MM.1S (cell line): Measurements from ENCODE around the gene SH3PXD2A.

ENCODE experiments used
- DNase-seq: peaks from one replicate; pipeline ENCODE4 v3.0.0-alpha.2; 2015
- H2AFZ ChIP-seq: fragments of 300-600 bp; sonication (generic); 2 replicates; pipeline ENCODE4 v1.6.0; 2016; ENCODE audit warnings: antibody characterized with exemption, low read length
- H3F3A ChIP-seq: fragments of 300-600 bp; sonication (generic); 2 replicates; pipeline ENCODE4 v1.6.1; 2016; ENCODE audit warnings: mild to moderate bottlenecking, antibody characterized with exemption, low read length, moderate library complexity, mixed read lengths; ENCODE audit not compliant: insufficient read depth
- H3K27ac ChIP-seq: fragments of 300-600 bp; sonication (generic); 2 replicates; pipeline ENCODE4 v1.5.1; 2016; ENCODE audit warnings: mild to moderate bottlenecking, low read length
- H3K27me3 ChIP-seq: fragments of 300-600 bp; sonication (generic); replicated peaks from 2 replicates; pipeline ENCODE4 v1.6.0; 2016; ENCODE audit warnings: low read length; ENCODE audit not compliant: insufficient read depth
- H3K36me3 ChIP-seq: fragments of 300-600 bp; sonication (generic); replicated peaks from 2 replicates; pipeline ENCODE4 v1.6.1; 2016; ENCODE audit warnings: mild to moderate bottlenecking, low read length, mixed read lengths; ENCODE audit not compliant: insufficient read depth
- H3K4me1 ChIP-seq: fragments of 300-600 bp; sonication (generic); 2 replicates; pipeline ENCODE4 v1.6.1; 2016; ENCODE audit warnings: low read length, mixed read lengths
- H3K4me2 ChIP-seq: fragments of 300-600 bp; sonication (generic); 2 replicates; pipeline ENCODE4 v1.6.0; 2016; ENCODE audit warnings: low read depth, low read length
- H3K4me3 ChIP-seq: fragments of 300-600 bp; sonication (generic); 2 replicates; pipeline ENCODE4 v1.5.1; 2016; ENCODE audit warnings: low read length, mixed read lengths
- H3K79me2 ChIP-seq: fragments of 300-600 bp; sonication (generic); 2 replicates; pipeline ENCODE4 v1.6.1; 2016; ENCODE audit warnings: mixed run types, low read length, mixed read lengths
- H3K9ac ChIP-seq: fragments of 300-600 bp; sonication (generic); 2 replicates; pipeline ENCODE4 v1.6.1; 2016; ENCODE audit warnings: low read length, mixed read lengths
- H3K9me2 ChIP-seq: fragments of 300-600 bp; sonication (generic); replicated peaks from 2 replicates; pipeline ENCODE4 v1.6.1; 2016; ENCODE audit warnings: mild to moderate bottlenecking, low read length, mixed read lengths; ENCODE audit not compliant: insufficient read depth
- H3K9me3 ChIP-seq: fragments of 300-600 bp; sonication (generic); replicated peaks from 2 replicates; pipeline ENCODE4 v1.6.1; 2016; ENCODE audit warnings: mild to moderate bottlenecking, low read length, mixed read lengths; ENCODE audit not compliant: insufficient read depth
- H4K20me1 ChIP-seq: fragments of 300-600 bp; sonication (generic); 2 replicates; pipeline ENCODE4 v1.6.1; 2016; ENCODE audit warnings: mild to moderate bottlenecking, low read length, moderate library complexity, mixed read lengths; ENCODE audit not compliant: insufficient read depth
- CTCF ChIP-seq: fragments of 300-600 bp; sonication (generic); IDR thresholded peaks from 2 replicates; pipeline ENCODE4 v1.5.1; 2016; ENCODE audit warnings: antibody characterized with exemption, low read length, mixed read lengths
- EZH2 ChIP-seq: fragments of 300-600 bp; sonication (generic); optimal IDR thresholded peaks from 2 replicates; pipeline ENCODE3; 2017; ENCODE audit warnings: low read depth, mild to moderate bottlenecking, antibody characterized with exemption, low read length, mixed read lengths
- EZH2phosphoT487 ChIP-seq: fragments of 300-600 bp; sonication (generic); IDR thresholded peaks from 2 replicates; pipeline ENCODE4 v1.6.1; 2018; ENCODE audit warnings: antibody characterized with exemption, low read length

The SH3PXD2A gene

GRCh38 chr10:103578782-103579382, 276.5 kb downstream of the SH3PXD2A start:
- Histone ChIP-seq H3K79me2 (no peaks in the 10 kb centered on the region), H3K9me2 (no peaks in the 10 kb centered on the region), H3K27ac (peak overlapping the region; percentile 62; the same call in 1 of the 2 replicates), H4K20me1 (no peaks in the 10 kb centered on the region), H3K9ac (peak overlapping the region; percentile 48; the same call in 1 of the 2 replicates), H3K36me3 (no peaks in the 10 kb centered on the region; the same call in 1 of the 2 replicates), H3K4me2 (peak overlapping the region; percentile 64), H3K4me1 (peaks cover 15% of the 10 kb centered on the region), H3K9me3 (no peaks in the 10 kb centered on the region), H3F3A (peaks cover 4% of the 10 kb centered on the region; the same call in 1 of the 2 replicates), H2AFZ (peak overlapping the region; percentile 65), H3K4me3 (no peak overlapping the region), H3K27me3 (no peaks in the 10 kb centered on the region)
- peak; percentile 86 for DNase-seq
- TF ChIP-seq CTCF: no peak
- TF ChIP-seq EZH2: no peak
- no peak for TF ChIP-seq EZH2phosphoT487

GRCh38 chr10:103576862-103577261, 278.5 kb downstream of the SH3PXD2A start:
- H3F3A ChIP-seq: peaks cover 4% of the 10 kb centered on the region; the same call in 1 of the 2 replicates
- DNase-seq: no peak

GRCh38 chr10:103576076-103576471, 279.3 kb downstream of the SH3PXD2A start:
- no peak for DNase-seq
- Histone ChIP-seq H3K4me1 (peaks cover 15% of the 10 kb centered on the region), H4K20me1 (no peaks in the 10 kb centered on the region), H3K36me3 (no peaks in the 10 kb centered on the region), H3K9me3 (no peaks in the 10 kb centered on the region), H3K4me3 (no peak overlapping the region), H3K4me2 (no peak overlapping the region), H3K79me2 (no peaks in the 10 kb centered on the region), H3K9ac (no peak overlapping the region), H3F3A (peaks cover 4% of the 10 kb centered on the region; the same call in 1 of the 2 replicates), H3K9me2 (no peaks in the 10 kb centered on the region), H3K27ac (no peak overlapping the region), H2AFZ (no peak overlapping the region), H3K27me3 (no peaks in the 10 kb centered on the region)
- TF ChIP-seq CTCF (no peak), EZH2phosphoT487 (no peak)

More at GRCh38 chr10:103576862-103577261, 278.5 kb downstream of the SH3PXD2A start:
- Histone ChIP-seq H3K4me3 (no peak overlapping the region), H3K4me2 (no peak overlapping the region), H2AFZ (no peak overlapping the region), H3K4me1 (peaks cover 15% of the 10 kb centered on the region), H3K36me3 (no peaks in the 10 kb centered on the region), H3K79me2 (no peaks in the 10 kb centered on the region), H3K9me3 (no peaks in the 10 kb centered on the region), H4K20me1 (no peaks in the 10 kb centered on the region), H3K9ac (no peak overlapping the region), H3K27ac (no peak overlapping the region), H3K9me2 (no peaks in the 10 kb centered on the region), H3K27me3 (no peaks in the 10 kb centered on the region)
- TF ChIP-seq EZH2 (no peak), CTCF (no peak), EZH2phosphoT487 (no peak)
